ENCODE data around the gene CDK12.
"Not testable (repeated sequence)": the region's sequence is repeated elsewhere in the genome, so short reads cannot be mapped to it uniquely, and the experiment has no call there.

CDK12 gene

DNA sequence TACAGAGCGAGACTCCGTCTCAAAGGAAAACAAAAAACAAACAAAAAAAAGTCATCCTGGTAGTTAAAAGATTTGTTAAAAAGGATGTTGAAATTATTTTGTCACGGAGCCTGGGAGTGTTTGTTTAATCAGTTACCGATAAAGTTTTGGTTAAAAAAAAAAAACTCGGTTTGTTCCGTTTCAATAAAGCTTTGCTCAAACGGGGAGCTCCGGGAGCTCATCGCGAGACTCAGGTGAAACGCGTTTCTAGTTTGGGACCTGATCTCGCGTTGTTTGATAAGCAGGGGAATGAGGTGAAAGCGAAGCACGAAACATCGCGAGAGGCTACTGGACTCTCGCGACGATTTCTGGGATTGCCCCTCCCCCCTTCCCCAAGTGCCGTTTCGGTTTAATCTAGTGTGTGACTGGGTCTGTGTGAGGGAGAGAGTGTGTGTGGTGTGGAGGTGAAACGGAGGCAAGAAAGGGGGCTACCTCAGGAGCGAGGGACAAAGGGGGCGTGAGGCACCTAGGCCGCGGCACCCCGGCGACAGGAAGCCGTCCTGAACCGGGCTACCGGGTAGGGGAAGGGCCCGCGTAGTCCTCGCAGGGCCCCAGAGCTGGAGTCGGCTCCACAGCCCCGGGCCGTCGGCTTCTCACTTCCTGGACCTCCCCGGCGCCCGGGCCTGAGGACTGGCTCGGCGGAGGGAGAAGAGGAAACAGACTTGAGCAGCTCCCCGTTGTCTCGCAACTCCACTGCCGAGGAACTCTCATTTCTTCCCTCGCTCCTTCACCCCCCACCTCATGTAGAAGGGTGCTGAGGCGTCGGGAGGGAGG is at the start of gene CDK12:
CDK12 (plus strand) TSS at position 374 of the 813 bp plus-strand sequence. CDS start 586 bp downstream, outside the sequence.
- DNase-seq = peak; percentile 98

DNA sequence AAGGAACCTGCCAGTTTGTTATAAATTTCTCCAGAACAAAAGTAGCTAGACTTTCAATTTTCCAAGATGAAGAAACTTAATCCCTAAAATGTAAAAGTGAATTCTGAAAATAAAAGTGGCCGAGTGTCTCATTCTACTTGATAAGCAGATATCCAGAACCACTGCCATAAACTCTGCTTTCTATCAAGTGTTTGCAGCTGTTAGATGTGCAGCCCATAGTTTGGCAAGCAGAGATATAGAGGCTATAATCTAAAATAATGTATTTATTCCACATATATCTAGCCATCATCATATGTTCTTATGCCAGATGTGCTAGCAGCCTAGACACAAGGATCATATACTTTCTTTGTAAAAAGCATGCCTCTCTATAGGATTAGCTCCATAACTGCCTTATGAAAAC is 45.1 kb upstream of the CDK12 start:
- no peak for DNase-seq

DNA sequence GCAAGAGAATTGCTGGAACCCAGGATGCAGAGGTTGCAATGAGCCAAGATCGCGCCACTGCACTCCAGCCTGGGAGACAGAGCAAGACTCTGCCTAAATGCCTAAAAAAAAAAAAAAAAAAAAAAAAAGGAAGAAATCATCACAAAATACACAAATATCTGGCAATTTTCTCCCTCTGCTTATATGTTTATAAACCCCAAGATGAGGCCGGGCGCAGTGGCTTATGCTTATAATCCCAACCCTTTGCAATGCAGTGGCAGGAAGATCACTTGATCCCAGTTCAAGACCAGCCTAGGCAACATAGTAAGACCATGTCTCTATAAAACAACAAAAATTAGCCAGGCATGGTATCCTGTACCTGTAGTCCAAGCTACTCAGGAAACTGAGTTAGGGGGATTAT is 31.7 kb upstream of the CDK12 start:
- no peak for DNase-seq

DNA sequence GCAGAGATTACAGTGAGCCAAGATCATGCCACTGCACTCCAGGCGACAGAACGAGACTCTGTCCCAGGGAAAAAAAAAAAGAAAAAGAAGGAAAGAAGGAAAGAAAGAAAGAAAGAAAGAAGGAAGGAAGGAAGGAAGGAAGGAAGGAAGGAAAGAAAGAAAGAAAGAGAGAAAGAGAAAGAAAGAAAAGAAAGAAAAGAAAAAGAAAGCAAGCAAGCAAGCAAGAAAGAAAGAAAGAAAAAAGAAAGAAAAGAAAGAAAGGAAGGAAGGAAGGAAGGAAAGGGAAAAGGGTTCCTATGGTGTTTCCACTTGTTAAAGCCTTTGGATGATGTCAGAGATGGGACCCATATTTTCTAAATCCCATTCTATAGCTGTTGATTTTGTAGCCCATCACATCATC is 21.4 kb upstream of the CDK12 start:
- not testable (repeated sequence) for DNase-seq

DNA sequence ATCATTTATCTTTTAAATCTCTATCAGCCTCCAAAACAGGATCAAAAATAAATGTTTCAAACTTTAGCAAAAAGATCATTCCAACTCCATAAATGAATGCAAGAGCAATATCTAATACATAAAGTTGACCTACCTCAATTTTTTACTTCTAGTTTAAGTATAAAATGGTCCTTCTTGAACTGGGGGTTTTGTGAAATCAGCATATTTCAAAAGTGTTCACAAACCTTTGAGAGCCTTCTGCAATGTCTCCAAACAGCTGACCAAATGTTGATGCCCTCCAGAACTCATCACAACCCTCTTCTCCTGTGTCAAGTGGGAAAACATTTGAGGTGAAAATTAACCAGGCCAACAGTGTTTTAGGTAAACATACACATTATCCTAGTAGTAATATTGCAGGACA is 18.0 kb upstream of the CDK12 start:
- no peak for DNase-seq

DNA sequence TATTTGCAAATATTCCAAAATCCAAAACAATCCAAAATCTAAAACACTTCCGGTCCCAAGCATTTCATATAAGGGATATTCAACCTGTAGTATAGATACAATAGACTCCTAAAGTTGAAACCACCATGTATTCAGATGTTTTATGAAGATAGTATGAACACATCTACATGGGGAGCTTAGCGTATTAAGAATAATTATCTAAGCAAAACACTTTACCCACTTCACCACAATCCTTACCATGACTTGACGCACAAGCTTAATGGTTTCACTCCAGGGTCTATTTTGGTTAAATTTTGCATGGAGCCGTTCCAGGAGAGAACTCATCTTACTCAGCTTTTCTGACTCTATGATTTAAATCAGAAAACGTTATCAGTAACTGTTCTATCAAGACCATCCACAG is 13.7 kb upstream of the CDK12 start:
- DNase-seq = no peak

DNA sequence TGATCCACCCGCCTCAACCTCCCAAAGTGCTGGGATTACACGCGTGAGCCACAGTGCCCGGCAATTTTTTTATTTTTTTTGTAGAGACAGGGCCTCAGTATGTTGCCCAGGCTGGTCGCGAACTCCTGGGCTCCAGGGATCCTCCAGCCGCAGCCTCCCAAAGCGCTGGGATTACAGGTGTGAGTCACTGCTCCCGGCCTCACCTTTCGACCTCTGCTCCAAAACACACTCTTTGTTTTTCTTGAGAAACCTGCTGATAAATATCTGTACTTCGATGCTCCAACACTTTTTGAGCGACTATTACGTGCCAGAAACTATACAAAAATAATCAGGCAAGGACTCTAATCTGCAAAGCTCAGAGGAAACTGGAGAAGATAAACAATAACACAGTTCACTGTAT is 11.2 kb upstream of the CDK12 start:
- no peak for DNase-seq

DNA sequence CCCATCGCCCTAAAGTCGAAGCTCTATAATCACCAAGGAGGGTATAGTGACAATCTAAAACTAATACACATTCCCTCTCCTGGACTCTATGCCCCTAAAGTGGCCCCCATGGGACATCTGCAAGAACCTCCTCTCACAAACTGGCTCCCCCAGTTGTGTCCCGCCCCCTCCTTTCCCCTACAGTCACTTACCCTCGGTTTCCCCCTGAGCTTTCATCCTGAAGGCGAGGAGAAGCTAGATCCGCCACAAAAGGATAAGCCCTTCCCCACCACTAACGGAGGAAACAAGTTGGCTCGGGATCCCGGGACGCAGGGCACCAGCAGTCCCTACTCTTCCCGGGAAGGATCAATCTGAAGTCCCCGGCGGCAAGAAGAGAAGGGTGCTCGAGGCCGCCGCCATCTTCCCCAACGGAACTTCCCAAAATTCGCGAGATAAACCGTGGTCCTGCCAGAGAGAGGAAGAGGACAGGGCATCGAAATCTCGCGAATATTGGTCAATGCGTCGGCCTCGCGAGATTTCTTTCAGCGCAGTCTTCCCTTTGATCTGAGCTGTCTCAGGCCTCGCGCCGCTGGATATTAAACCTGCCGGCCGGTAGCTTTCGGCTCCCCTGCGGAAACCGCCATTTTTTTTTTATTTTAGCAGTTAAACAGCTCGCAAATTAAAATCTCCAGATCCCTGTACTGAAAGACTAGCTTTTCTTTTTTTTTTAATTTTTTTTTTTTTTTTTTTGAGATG is 10.3 kb upstream of the CDK12 start, which contains the start of gene MED1:
MED1 (minus strand) TSS at position 417 of the 735 bp plus-strand sequence; CDS start at position 216, 201 bp downstream.
- DNase-seq = peak; percentile 96

DNA sequence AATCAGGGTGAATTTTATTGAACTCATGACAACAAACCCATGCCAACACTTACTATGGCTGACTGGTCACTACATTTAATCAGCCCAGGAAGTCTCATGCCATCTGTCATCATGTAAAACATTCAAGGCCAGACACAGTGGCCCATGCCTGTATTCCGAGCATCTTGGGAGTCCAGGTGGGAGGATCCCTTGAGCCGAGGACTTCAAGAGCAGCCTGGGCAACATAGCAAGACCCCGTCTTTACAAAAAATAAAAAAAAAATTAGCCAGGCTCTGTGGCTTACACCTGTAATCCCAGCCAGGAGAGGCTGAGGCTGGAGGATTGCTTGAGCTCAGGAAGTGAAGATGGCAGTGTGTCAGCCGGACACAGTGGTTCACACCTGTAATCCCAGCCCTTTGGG is 5.4 kb upstream of the CDK12 start:
- no peak for DNase-seq

DNA sequence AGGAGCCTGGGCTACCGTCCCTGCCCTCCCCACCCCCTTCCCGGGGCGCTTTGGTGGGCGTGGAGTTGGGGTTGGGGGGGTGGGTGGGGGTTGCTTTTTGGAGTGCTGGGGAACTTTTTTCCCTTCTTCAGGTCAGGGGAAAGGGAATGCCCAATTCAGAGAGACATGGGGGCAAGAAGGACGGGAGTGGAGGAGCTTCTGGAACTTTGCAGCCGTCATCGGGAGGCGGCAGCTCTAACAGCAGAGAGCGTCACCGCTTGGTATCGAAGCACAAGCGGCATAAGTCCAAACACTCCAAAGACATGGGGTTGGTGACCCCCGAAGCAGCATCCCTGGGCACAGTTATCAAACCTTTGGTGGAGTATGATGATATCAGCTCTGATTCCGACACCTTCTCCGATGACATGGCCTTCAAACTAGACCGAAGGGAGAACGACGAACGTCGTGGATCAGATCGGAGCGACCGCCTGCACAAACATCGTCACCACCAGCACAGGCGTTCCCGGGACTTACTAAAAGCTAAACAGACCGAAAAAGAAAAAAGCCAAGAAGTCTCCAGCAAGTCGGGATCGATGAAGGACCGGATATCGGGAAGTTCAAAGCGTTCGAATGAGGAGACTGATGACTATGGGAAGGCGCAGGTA is 762 bp downstream of the CDK12 start:
- no peak for DNase-seq

DNA sequence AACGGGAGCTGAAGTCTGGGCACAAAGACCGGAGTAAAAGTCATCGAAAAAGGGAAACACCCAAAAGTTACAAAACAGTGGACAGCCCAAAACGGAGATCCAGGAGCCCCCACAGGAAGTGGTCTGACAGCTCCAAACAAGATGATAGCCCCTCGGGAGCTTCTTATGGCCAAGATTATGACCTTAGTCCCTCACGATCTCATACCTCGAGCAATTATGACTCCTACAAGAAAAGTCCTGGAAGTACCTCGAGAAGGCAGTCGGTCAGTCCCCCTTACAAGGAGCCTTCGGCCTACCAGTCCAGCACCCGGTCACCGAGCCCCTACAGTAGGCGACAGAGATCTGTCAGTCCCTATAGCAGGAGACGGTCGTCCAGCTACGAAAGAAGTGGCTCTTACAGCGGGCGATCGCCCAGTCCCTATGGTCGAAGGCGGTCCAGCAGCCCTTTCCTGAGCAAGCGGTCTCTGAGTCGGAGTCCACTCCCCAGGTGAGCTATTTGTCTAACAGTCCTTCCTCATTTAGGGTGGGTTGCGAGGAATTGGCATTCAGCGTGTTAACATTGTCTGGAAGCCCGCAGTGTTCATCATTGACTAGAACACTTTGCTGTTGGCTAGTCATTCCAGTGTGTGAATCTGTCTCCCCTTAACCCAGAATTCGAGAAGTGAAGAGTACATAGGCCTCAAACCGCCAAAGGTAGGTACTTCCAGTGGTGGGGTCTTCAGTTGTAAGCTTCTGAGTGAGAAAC is 1.5 kb downstream of the CDK12 start:
- no peak for DNase-seq

DNA sequence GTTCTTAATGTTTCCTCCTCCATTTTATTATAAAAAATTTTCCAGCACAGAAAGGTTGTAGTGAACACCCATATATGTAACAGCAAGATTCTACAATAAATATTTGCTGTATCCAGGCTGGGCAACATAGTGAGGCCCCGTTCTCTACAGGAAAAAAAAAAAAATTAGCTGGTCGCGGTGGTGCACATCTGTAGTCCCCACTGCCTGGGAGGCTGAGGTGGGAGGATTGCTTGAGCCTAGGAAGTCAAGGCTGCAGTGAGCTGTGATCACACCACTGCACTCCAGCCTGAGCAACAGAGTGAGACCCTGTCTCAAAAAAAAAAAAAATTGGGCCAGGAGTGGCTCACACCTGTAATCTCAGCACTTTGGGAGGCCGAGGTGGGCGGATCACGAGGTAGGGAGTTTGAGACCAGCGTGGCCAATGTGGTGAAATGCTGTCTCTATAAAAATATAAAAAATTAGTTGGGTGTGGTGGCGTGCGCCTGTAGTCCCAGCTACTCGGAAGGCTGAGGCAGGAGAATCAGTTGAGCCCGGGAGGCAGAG is 3.4 kb downstream of the CDK12 start:
- DNase-seq = not testable (repeated sequence)

DNA sequence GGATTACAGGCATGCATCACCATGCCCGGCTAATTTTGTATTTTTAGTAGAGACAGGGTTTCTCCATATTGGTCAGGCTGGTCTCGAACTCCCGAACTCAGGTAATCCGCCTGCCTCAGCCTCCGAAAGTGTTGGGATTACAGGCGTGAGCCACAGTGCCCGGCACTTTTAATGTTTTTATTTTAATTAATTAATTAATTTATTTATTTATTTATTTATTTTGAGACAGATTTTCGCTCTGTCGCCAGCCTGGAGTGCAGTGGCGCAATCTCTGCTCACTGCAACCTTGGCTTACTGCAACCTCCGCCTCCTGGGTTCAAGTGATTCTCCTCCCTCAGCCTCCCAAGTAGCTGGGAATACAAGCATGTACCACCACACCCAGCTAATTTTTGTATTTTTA is 7.3 kb downstream of the CDK12 start:
- not testable (repeated sequence) for DNase-seq

DNA sequence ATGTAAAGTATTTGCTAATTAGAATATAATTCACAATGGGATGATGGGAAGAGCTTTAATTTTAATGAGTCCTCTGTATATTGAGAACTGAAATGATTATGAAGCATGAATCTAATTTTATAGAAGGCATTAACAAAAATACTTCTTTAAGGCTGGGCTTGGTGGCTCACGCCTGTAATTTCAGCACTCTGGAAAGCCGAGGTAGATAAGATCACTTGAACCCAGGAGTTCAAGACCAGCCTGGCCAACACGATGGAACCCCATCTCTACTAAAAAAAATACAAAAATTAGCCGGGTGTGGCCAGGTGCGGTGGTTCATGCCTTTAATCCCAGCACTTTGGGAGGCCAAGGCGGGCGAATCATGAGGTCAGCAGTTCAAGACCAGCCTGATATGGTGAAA is 12.0 kb downstream of the CDK12 start:
- DNase-seq = no peak

DNA sequence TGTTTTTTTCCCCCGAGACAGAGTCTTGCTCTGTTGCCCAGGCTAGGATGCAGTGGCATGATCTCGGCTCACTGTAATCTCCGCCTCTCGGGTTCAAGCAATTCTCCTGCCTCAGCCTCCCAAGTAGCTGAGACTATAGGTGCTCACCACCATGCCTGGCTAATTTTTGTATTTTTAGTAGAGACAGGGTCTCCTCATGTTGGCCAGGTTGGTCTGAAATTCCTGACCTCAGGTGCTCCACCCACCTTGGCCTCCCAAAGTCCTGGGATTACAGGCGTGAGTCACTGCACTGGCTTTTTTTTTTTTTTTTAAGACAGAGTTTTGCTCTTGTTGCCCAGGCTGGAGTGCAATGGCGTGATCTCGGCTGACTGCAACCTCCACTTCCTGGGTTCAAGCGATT is 18.3 kb downstream of the CDK12 start:
- not testable (repeated sequence) for DNase-seq

DNA sequence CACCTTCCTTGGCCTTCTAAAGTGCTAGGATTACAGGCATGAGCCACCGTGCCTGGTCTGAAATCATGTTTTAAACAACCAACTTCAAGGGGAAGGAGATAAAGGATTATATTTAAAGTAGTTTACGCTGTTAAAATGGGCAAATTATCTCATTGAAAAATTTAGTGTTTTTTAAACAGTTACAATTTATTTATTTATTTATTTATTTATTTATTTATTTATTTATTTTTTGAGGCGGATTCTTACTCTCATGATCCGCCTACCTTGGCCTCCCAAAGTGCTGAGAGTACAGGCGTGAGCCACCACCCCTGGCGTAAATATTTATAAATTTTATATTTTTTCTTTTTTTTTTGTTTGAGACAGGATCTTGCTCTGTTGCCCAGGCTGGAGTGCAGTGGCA is 22.2 kb downstream of the CDK12 start:
- DNase-seq = no peak

DNA sequence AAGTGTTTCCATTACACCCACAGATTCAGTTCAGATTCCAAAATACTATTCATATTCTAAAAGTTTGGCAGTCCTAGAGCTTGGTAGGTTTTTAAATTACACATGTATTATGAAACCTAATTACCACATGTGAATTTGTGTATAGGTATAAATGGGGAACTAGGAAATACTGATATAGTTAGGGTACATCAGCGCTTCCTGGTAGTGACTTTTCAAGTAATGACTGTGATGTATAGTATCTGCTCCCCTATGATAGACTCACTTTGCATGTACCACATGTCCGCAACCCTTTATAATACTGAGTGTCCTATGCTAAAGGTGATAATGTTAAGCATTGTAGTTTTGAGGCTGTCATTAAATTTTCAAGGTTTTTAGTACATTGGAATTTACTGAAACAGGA is 22.9 kb downstream of the CDK12 start:
- DNase-seq = no peak

DNA sequence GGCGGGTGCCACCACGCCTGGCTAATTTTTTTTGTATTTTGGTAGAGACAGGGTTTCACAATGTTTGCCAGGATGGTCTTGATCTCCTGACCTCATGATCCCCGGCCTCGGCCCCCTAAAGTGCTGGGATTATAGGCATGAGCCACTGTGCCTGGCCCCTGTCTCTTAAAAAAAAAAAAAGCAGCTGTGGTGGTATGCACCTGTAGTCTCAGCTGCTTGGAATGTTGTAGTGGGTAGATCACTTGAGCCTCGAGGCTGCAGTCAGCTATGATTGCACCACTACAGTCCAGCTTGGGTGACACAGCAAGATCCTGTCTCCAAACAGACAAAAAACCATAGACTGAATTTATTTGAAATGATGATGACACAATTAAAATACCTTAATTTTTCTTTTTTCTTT is 24.3 kb downstream of the CDK12 start:
- no peak for DNase-seq

DNA sequence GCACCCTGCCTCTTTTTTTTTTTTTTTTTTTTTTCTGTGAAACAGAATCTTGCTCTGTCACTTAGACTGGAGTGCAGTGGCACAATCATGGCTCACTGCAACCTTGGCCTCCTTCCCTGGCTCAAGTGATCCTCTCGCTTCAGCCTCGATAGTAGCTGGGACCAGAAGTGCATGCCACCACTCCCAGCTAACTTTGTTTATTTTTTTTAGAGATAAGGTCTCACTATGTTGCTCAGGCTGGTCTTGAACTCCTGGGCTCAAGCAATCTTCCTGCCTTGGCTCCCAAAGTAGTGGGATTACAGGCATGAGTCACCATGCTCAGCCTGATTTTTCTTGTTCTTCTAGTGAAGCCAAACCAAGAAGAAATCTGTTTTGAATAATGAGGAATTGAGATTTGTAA is 25.0 kb downstream of the CDK12 start:
- DNase-seq = no peak

DNA sequence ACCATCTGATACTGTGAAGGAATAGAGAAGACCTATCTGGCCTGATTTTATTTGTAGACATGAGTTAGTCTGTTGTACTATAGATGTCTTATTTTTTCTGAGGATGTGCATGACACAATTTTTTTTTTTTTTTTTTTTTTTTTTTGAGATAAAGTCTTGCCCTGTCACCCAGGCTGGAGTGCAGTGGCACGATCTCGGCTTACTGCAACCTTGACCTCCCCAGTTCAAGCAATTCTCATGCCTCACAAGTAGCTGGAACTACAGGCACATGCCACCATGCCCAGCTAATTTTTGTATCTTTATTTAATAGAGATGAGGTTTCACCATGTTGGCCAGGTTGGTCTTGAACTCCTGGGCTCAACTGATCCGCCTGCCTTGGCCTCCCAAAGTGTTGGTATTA is 26.2 kb downstream of the CDK12 start:
- DNase-seq = not testable (repeated sequence)

DNA sequence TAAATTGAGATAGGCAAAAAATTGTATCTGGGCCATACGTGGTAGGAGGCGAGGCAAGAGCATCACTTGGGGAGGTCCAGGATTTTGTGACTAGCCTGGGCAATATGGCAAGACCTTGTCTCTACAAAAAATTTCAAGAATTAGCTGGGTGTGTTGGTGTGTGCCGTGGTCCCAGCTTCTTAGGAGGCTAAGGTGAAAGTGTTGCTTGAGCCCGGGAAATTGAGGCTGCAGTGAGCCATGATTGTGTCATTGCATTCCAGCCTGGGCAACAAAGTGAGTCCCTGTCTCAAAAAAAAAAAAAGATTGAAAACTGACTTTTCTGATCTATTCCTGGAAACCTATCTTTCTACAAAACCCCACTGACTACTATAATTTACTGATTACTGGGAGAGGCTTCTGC is 26.7 kb downstream of the CDK12 start:
- DNase-seq = no peak

DNA sequence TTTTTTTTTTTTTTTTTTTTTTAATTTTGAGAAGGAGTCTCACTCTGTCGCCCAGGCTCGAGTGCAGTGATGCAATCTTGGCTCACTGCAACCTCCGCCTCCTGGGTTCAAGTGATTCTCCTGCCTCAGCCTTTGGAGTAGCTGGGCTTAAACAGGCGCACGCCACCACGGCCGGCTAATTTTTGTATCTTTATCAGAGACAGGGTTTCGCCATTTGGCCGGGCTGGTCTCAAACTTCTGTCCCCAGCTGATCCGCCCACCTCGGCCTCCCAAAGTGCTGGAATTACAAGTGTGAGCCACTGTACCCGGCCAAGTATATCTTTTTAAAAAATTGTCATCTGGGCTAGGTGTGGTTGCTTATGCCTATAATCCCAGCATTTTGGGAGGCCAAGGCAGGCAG is 35.6 kb downstream of the CDK12 start:
- not testable (repeated sequence) for DNase-seq

DNA sequence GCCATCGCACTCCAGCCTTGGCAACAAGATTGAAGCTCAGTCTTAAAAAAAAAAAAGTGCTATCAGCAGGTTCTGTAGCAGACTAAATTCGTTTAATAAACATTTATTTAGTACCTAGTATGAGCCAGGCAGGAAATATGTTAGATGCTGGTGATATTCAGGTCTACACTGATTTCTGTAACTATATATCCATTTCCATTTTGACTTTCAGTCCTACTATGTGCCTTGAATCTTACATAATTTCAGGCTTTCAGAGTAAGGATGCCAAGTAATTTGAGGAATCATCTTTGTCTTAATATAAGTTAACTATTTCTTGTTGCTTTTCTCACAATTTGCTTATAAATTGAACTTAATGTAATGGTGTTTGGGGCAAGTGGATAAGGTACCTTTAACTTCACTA is 46.2 kb downstream of the CDK12 start:
- no peak for DNase-seq
